K562 (cell line): ENCODE data around the gene RARG. TPM values are rescaled to one million over a fixed set of nuclear protein-coding genes. Genes with fewer than 3 reads are reported as not detected.

Experiments used
- CBFA2T3 ChIP-seq: fragments of 450-650 bp; IDR thresholded peaks from 2 replicates; pipeline ENCODE4 v1.6.1; 2017
- DIDO1 ChIP-seq: fragments of 450-650 bp; IDR thresholded peaks from 2 replicates; pipeline ENCODE4 v1.6.1; 2016; ENCODE audit warnings: low read depth, missing biosample characterization, missing genetic modification characterization
- ELF1 ChIP-seq: fragments of 200-800 bp; sonication (Bioruptor generic); IDR thresholded peaks from 2 replicates; pipeline ENCODE4 v1.6.1; 2016; ENCODE audit warnings: missing genetic modification characterization, missing compliant biosample characterization
- GABPB1 ChIP-seq: sonication (generic); formaldehyde crosslinking; IDR thresholded peaks from 2 replicates; pipeline ENCODE4 v1.8.0; 2022; ENCODE audit warnings: mild to moderate bottlenecking, missing genetic modification reagents
- PHB ChIP-seq: fragments of 250-450 bp; sonication (Bioruptor Pico); IDR thresholded peaks from 2 replicates; pipeline ENCODE4 v1.5.0; 2021
- POLR2A ChIP-seq: fragments of 450-650 bp; conservative IDR thresholded peaks from 2 replicates; pipeline ENCODE4 v1.6.1; 2016
- POLR2B ChIP-seq: fragments of 450-650 bp; IDR thresholded peaks from 2 replicates; pipeline ENCODE4 v1.6.1; 2018; ENCODE audit warnings: low read depth; ENCODE audit not compliant: partially characterized antibody
- RBBP5 ChIP-seq: fragments of 200-600 bp; sonication (generic); IDR thresholded peaks from 2 replicates; pipeline ENCODE4 v1.6.1; 2012; ENCODE audit warnings: borderline replicate concordance, mild to moderate bottlenecking, low read length, control low read depth, inconsistent platforms; ENCODE audit not compliant: insufficient read depth, poor library complexity, severe bottlenecking
- SMARCA5 ChIP-seq: fragments of 450-650 bp; IDR thresholded peaks from 2 replicates; pipeline ENCODE4 v1.6.1; 2016
- TCF3 ChIP-seq: sonication (generic); formaldehyde crosslinking; IDR thresholded peaks from 2 replicates; pipeline ENCODE4 v1.4.0; 2020; ENCODE audit warnings: mild to moderate bottlenecking, missing genetic modification reagents
- TGIF2 ChIP-seq: sonication (generic); formaldehyde crosslinking; IDR thresholded peaks from 2 replicates; pipeline ENCODE4 v1.8.1; 2022; ENCODE audit warnings: mild to moderate bottlenecking, missing genetic modification reagents, moderate library complexity
- TRIM28 ChIP-seq: fragments of 450-650 bp; IDR thresholded peaks from 2 replicates; pipeline ENCODE4 v1.6.1; 2017
- ZNF41 ChIP-seq: fragments of 250-450 bp; sonication (Bioruptor Pico); conservative IDR thresholded peaks from 2 replicates; pipeline ENCODE4 v1.4.0; 2020; ENCODE audit warnings: mild to moderate bottlenecking
- ZNF609 ChIP-seq: sonication (generic); formaldehyde crosslinking; IDR thresholded peaks from 2 replicates; pipeline ENCODE4 v1.8.1; 2023; ENCODE audit warnings: missing genetic modification reagents, mild to moderate bottlenecking, borderline replicate concordance
- polyA plus RNA-seq, 8 experiments: library from polyadenylated mRNA; depleted of rRNA in 4 of 8; stranded (reverse) in 5 of 8; unstranded in 3 of 8; fragments of >200 nt; fragmentation: Nextera tagmentation in 2 of 8; fragmentation: Illumina TruSeq in 1 of 8; extraction: Ambion mirVana in 2 of 8; extraction: Trizol in 1 of 8; gene quantifications; 2 replicates each; pipeline versions ENCODE4 v1.2.1 to v1.2.3, GENCODE V29; 2011 to 2014; ENCODE audit warnings: inconsistent platforms in 1 of 8, missing spikeins in 1 of 8
- total RNA-seq, 7 experiments: library from RNA; depleted of rRNA in 6 of 7; stranded (reverse); fragments of >200 nt in 6 of 7; fragmentation: Illumina TruSeq in 2 of 7; extraction: Trizol in 2 of 7; gene quantifications; 2 replicates each; pipeline versions ENCODE4 v1.2.1 to v1.2.3, GENCODE V29; 2011 to 2021; ENCODE audit warnings: low replicate concordance in 1 of 7
- TF ChIP-seq, protein P1 (sequence below): fragments of 450-650 bp; IDR thresholded peaks from 2 replicates; pipeline ENCODE4 v1.6.1; 2016; ENCODE audit warnings: mild to moderate bottlenecking, moderate library complexity

Gene RARG
- total and polyA plus RNA-seq, 9 of the 15 experiments (the other 6 are each of a cell fraction or from before 2014, with no cell fraction given) = 0.18 to 7.6 (median 3.8) TPM

GRCh38 chr12:53244337-53244736 is 12.3 kb upstream of the RARG start (continued):
- TF ChIP-seq, protein P1, sequence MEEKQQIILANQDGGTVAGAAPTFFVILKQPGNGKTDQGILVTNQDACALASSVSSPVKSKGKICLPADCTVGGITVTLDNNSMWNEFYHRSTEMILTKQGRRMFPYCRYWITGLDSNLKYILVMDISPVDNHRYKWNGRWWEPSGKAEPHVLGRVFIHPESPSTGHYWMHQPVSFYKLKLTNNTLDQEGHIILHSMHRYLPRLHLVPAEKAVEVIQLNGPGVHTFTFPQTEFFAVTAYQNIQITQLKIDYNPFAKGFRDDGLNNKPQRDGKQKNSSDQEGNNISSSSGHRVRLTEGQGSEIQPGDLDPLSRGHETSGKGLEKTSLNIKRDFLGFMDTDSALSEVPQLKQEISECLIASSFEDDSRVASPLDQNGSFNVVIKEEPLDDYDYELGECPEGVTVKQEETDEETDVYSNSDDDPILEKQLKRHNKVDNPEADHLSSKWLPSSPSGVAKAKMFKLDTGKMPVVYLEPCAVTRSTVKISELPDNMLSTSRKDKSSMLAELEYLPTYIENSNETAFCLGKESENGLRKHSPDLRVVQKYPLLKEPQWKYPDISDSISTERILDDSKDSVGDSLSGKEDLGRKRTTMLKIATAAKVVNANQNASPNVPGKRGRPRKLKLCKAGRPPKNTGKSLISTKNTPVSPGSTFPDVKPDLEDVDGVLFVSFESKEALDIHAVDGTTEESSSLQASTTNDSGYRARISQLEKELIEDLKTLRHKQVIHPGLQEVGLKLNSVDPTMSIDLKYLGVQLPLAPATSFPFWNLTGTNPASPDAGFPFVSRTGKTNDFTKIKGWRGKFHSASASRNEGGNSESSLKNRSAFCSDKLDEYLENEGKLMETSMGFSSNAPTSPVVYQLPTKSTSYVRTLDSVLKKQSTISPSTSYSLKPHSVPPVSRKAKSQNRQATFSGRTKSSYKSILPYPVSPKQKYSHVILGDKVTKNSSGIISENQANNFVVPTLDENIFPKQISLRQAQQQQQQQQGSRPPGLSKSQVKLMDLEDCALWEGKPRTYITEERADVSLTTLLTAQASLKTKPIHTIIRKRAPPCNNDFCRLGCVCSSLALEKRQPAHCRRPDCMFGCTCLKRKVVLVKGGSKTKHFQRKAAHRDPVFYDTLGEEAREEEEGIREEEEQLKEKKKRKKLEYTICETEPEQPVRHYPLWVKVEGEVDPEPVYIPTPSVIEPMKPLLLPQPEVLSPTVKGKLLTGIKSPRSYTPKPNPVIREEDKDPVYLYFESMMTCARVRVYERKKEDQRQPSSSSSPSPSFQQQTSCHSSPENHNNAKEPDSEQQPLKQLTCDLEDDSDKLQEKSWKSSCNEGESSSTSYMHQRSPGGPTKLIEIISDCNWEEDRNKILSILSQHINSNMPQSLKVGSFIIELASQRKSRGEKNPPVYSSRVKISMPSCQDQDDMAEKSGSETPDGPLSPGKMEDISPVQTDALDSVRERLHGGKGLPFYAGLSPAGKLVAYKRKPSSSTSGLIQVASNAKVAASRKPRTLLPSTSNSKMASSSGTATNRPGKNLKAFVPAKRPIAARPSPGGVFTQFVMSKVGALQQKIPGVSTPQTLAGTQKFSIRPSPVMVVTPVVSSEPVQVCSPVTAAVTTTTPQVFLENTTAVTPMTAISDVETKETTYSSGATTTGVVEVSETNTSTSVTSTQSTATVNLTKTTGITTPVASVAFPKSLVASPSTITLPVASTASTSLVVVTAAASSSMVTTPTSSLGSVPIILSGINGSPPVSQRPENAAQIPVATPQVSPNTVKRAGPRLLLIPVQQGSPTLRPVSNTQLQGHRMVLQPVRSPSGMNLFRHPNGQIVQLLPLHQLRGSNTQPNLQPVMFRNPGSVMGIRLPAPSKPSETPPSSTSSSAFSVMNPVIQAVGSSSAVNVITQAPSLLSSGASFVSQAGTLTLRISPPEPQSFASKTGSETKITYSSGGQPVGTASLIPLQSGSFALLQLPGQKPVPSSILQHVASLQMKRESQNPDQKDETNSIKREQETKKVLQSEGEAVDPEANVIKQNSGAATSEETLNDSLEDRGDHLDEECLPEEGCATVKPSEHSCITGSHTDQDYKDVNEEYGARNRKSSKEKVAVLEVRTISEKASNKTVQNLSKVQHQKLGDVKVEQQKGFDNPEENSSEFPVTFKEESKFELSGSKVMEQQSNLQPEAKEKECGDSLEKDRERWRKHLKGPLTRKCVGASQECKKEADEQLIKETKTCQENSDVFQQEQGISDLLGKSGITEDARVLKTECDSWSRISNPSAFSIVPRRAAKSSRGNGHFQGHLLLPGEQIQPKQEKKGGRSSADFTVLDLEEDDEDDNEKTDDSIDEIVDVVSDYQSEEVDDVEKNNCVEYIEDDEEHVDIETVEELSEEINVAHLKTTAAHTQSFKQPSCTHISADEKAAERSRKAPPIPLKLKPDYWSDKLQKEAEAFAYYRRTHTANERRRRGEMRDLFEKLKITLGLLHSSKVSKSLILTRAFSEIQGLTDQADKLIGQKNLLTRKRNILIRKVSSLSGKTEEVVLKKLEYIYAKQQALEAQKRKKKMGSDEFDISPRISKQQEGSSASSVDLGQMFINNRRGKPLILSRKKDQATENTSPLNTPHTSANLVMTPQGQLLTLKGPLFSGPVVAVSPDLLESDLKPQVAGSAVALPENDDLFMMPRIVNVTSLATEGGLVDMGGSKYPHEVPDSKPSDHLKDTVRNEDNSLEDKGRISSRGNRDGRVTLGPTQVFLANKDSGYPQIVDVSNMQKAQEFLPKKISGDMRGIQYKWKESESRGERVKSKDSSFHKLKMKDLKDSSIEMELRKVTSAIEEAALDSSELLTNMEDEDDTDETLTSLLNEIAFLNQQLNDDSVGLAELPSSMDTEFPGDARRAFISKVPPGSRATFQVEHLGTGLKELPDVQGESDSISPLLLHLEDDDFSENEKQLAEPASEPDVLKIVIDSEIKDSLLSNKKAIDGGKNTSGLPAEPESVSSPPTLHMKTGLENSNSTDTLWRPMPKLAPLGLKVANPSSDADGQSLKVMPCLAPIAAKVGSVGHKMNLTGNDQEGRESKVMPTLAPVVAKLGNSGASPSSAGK = no peak
- no peak for TF ChIP-seq GABPB1
- TF ChIP-seq POLR2A = 0 out of 2 replicates have a peak, but pooled peaks have one; percentile 20
- TF ChIP-seq TGIF2 (CRISPR knock-in tag) = no peak
- TF ChIP-seq ZNF609 = no peak
- no peak for TF ChIP-seq ZNF41 (CRISPR knock-in tag)
- peak; percentile 19 for TF ChIP-seq POLR2B
- peak; percentile 43 for TF ChIP-seq TCF3 (CRISPR knock-in tag)
- no peak for TF ChIP-seq ELF1 (tag)
- TF ChIP-seq CBFA2T3 = peak; percentile 79
- TF ChIP-seq RBBP5 = peak; percentile 37
- TF ChIP-seq DIDO1 = no peak
- no peak for TF ChIP-seq SMARCA5
- peak; percentile 40; the same call in 1 of the 2 replicates for TF ChIP-seq TRIM28
- no peak for TF ChIP-seq PHB (CRISPR knock-in tag)
